IMR-90 (cell line): Measurements from ENCODE around the gene PLXND1. TPM values are rescaled to one million over a fixed set of nuclear protein-coding genes. Genes with fewer than 3 reads are reported as not detected.

Experiments
- ATAC-seq: fragments of 200-7000 bp; cut with Tn5 transposase; 2 replicates; pipeline ENCODE4 v1.9.1; 2020; ENCODE audit warnings: low read depth, mild to moderate bottlenecking, moderate library complexity
- BruUV-seq: library from RNA; stranded (reverse); fragments of 400-500 nt; replicated peaks from 2 replicates; lab custom pipeline; 2021; lab: Mats Ljungman, UMichigan
- CTCF ChIA-PET: fragments of 300-600 bp; formaldehyde crosslinking; extraction: SDS; loops from one replicate; lab custom pipeline; 2021; ENCODE audit warnings: antibody characterized with exemption; lab: Yijun Ruan, JAX
- POLR2A ChIA-PET: fragments of 300-600 bp; sonication (Branson Sonifier 250); formaldehyde crosslinking; loops from one replicate; lab custom pipeline; 2022; ENCODE audit warnings: antibody characterized with exemption; ENCODE audit not compliant: unreplicated experiment; lab: Charles Lee
- DNase-seq: peaks from one replicate; pipeline ENCODE4 v3.0.0; 2013
- H2AFZ ChIP-seq: replicated peaks from 2 replicates; pipeline ENCODE3; 2013; ENCODE audit warnings: low read length, mild to moderate bottlenecking; ENCODE audit not compliant: poor library complexity
- H2AK5ac ChIP-seq: 2 replicates; pipeline ENCODE4 v1.6.1; 2013; ENCODE audit warnings: low read depth, low read length, inconsistent platforms
- H2AK9ac ChIP-seq: replicated peaks from 2 replicates; pipeline ENCODE3; 2013; ENCODE audit warnings: mild to moderate bottlenecking, low read depth, low read length, moderate library complexity; ENCODE audit not compliant: poor library complexity
- H2BK120ac ChIP-seq: 2 replicates; pipeline ENCODE4 v1.6.1; 2013; ENCODE audit warnings: low read depth, low read length, inconsistent platforms
- H2BK15ac ChIP-seq: 3 replicates; pipeline ENCODE4 v1.6.1; 2013; ENCODE audit warnings: low read depth, low read length, inconsistent platforms
- H2BK20ac ChIP-seq: 2 replicates; pipeline ENCODE4 v1.6.1; 2013; ENCODE audit warnings: low read depth, mild to moderate bottlenecking, inconsistent platforms, low read length, moderate library complexity
- H2BK5ac ChIP-seq: 2 replicates; pipeline ENCODE4 v1.6.1; 2013; ENCODE audit warnings: mild to moderate bottlenecking, low read depth, low read length, inconsistent platforms; ENCODE audit not compliant: poor library complexity, severe bottlenecking
- H3K14ac ChIP-seq: replicated peaks from 2 replicates; pipeline ENCODE4 v1.6.1; 2013; ENCODE audit warnings: low read depth, low read length, inconsistent platforms
- H3K18ac ChIP-seq: 2 replicates; pipeline ENCODE4 v1.6.1; 2013; ENCODE audit warnings: low read depth, low read length, control low read depth
- H3K23ac ChIP-seq: 2 replicates; pipeline ENCODE4 v1.6.1; 2013; ENCODE audit warnings: low read depth, low read length, inconsistent platforms
- H3K27ac ChIP-seq: 2 replicates; pipeline ENCODE4 v1.5.1; 2013; ENCODE audit warnings: mild to moderate bottlenecking, control low read depth, low read length; ENCODE audit not compliant: insufficient read depth
- H3K27me3 ChIP-seq: 2 replicates; pipeline ENCODE4 v1.6.1; 2013; ENCODE audit warnings: low read length; ENCODE audit not compliant: control insufficient read depth, insufficient read depth
- H3K36me3 ChIP-seq: 2 replicates; pipeline ENCODE4 v1.6.1; 2013; ENCODE audit warnings: low read length, mixed read lengths; ENCODE audit not compliant: control insufficient read depth, insufficient read depth
- H3K4ac ChIP-seq: 2 replicates; pipeline ENCODE4 v1.6.1; 2013; ENCODE audit warnings: low read depth, low read length, inconsistent platforms
- H3K4me1 ChIP-seq: 2 replicates; pipeline ENCODE4 v1.6.1; 2013; ENCODE audit warnings: low read length, mixed read lengths; ENCODE audit not compliant: control insufficient read depth, insufficient read depth
- H3K4me2 ChIP-seq: 2 replicates; pipeline ENCODE4 v1.6.1; 2013; ENCODE audit warnings: low read depth, mild to moderate bottlenecking, control low read depth, low read length, moderate library complexity
- H3K4me3 ChIP-seq: 2 replicates; pipeline ENCODE4 v1.5.1; 2013; ENCODE audit warnings: low read depth, mild to moderate bottlenecking, control low read depth, low read length, moderate library complexity; ENCODE audit not compliant: insufficient read depth
- H3K56ac ChIP-seq: 2 replicates; pipeline ENCODE4 v1.6.1; 2013; ENCODE audit warnings: low read length, inconsistent platforms; ENCODE audit not compliant: insufficient read depth; ENCODE audit errors: extremely low read depth
- H3K79me1 ChIP-seq, 2 experiments: 2 replicates each; pipeline ENCODE4 v1.6.1; 2013; ENCODE audit warnings: low read length in 2 of 2, inconsistent platforms in 1 of 2, low read depth in 1 of 2
- H3K9ac ChIP-seq: 2 replicates; pipeline ENCODE4 v1.6.1; 2013; ENCODE audit warnings: low read depth, low read length, control low read depth
- H3K9me1 ChIP-seq: 2 replicates; pipeline ENCODE4 v1.6.1; 2013; ENCODE audit warnings: low read length, inconsistent platforms; ENCODE audit not compliant: insufficient read depth
- H3K9me3 ChIP-seq: 2 replicates; pipeline ENCODE4 v1.6.1; 2013; ENCODE audit warnings: low read length; ENCODE audit not compliant: control insufficient read depth, insufficient read depth
- H4K20me1 ChIP-seq: 2 replicates; pipeline ENCODE4 v1.6.1; 2013; ENCODE audit warnings: low read length, inconsistent platforms; ENCODE audit not compliant: insufficient read depth
- H4K5ac ChIP-seq: 2 replicates; pipeline ENCODE4 v1.6.1; 2013; ENCODE audit warnings: mild to moderate bottlenecking, low read depth, low read length, control low read depth
- H4K8ac ChIP-seq, 2 experiments: 2 replicates each; pipeline ENCODE4 v1.6.1; 2013; ENCODE audit warnings: low read depth in 2 of 2, low read length in 2 of 2, control low read depth in 1 of 2, inconsistent platforms in 1 of 2
- H4K91ac ChIP-seq: 2 replicates; pipeline ENCODE4 v1.6.1; 2013; ENCODE audit warnings: low read depth, low read length, inconsistent platforms; ENCODE audit not compliant: insufficient read depth
- CHD1 ChIP-seq: IDR thresholded peaks from 2 replicates; pipeline ENCODE4 v1.6.1; 2012; ENCODE audit warnings: low read depth, low read length, improper control_type of control experiment
- CTCF ChIP-seq: conservative IDR thresholded peaks from 2 replicates; pipeline ENCODE4 v1.5.1; 2012; ENCODE audit warnings: mild to moderate bottlenecking, low read depth, low read length, improper control_type of control experiment
- ELK1 ChIP-seq: fragments of 150-350 bp; IDR thresholded peaks from 2 replicates; pipeline ENCODE4 v1.6.1; 2016; ENCODE audit warnings: low read depth, mild to moderate bottlenecking, low read length, moderate library complexity, borderline replicate concordance
- FOS ChIP-seq: fragments of 150-350 bp; IDR thresholded peaks from 2 replicates; pipeline ENCODE4 v1.6.1; 2016; ENCODE audit warnings: low read depth, low read length
- MAZ ChIP-seq: IDR thresholded peaks from 2 replicates; pipeline ENCODE4 v1.6.1; 2012; ENCODE audit warnings: low read depth, mild to moderate bottlenecking, low read length, improper control_type of control experiment, moderate library complexity, borderline replicate concordance
- MXI1 ChIP-seq: IDR thresholded peaks from 2 replicates; pipeline ENCODE4 v1.6.1; 2012; ENCODE audit warnings: low read depth, mild to moderate bottlenecking, low read length, moderate library complexity, borderline replicate concordance
- POLR2A ChIP-seq: IDR thresholded peaks from 2 replicates; pipeline ENCODE4 v1.6.1; 2012; ENCODE audit warnings: mild to moderate bottlenecking, low read depth, low read length
- RAD21 ChIP-seq: IDR thresholded peaks from 2 replicates; pipeline ENCODE4 v1.6.1; 2012; ENCODE audit warnings: low read length, improper control_type of control experiment
- RCOR1 ChIP-seq: IDR thresholded peaks from 2 replicates; pipeline ENCODE4 v1.6.1; 2012; ENCODE audit warnings: mild to moderate bottlenecking, low read length, improper control_type of control experiment; ENCODE audit not compliant: insufficient replicate concordance
- RFX5 ChIP-seq: IDR thresholded peaks from 2 replicates; pipeline ENCODE4 v1.8.0; 2012; ENCODE audit warnings: low read depth, mild to moderate bottlenecking, low read length, moderate library complexity
- SMC3 ChIP-seq: fragments of 150-350 bp; IDR thresholded peaks from 2 replicates; pipeline ENCODE4 v1.6.1; 2016; ENCODE audit warnings: low read depth, mild to moderate bottlenecking, antibody characterized with exemption, low read length, moderate library complexity
- USF2 ChIP-seq: fragments of 150-350 bp; IDR thresholded peaks from 2 replicates; pipeline ENCODE4 v1.6.1; 2017; ENCODE audit warnings: mild to moderate bottlenecking, antibody characterized with exemption, low read length, low read depth
- WGBS, 2 experiments: methylation state at CpG; one replicate each; pipeline versions ENCODE4 v1.1.5 to v1.1.7; 2013; ENCODE audit warnings: missing lambda C conversion rate in 2 of 2; ENCODE audit not compliant: insufficient read length in 1 of 2; ENCODE audit errors: extremely low coverage in 2 of 2; 5-methylcytosine and 5-hydroxymethylcytosine counted together
- dilution Hi-C: fragments of 300-500 bp; cut with HindIII; formaldehyde crosslinking; loops from one replicate; pipeline ENCODE4 v1.14.3; 2018; ENCODE audit warnings: low sequenced_read_pairs; ENCODE audit not compliant: unreplicated experiment
- in situ Hi-C: fragments of 300-500 bp; cut with MboI; formaldehyde crosslinking; loops from 3 replicates; pipeline ENCODE4 v1.14.3; 2019; ENCODE audit warnings: low sequenced_read_pairs, inconsistent platforms, mixed read lengths
- intact Hi-C: fragments of 100-400 bp; cut with micrococcal nuclease; formaldehyde crosslinking; loops from 2 replicates; pipeline ENCODE4 v1.10.0; 2022
- polyA plus RNA-seq, 3 experiments: library from polyadenylated mRNA; depleted of rRNA; stranded (reverse); fragments of >200 nt; gene quantifications; 2 replicates each; pipeline ENCODE4 v1.2.3, GENCODE V29; 2012; ENCODE audit warnings: low replicate concordance in 1 of 3
- total RNA-seq: library from RNA; depleted of rRNA; stranded (reverse); fragments of >200 nt; gene quantifications from 2 replicates; pipeline ENCODE4 v1.2.3, GENCODE V29; 2012

The PLXND1 gene
- total and polyA plus RNA-seq, 2 of the 4 experiments (the other 2 are of a cell fraction): 19.2 to 67.1 TPM

GRCh38 chr3:129547241-129547640 lies 59.2 kb downstream of the PLXND1 start:
- Histone ChIP-seq H3K14ac (no peak overlapping the region), H2BK120ac (no peak overlapping the region), H3K36me3 (no peaks in the 10 kb centered on the region), H3K27ac (no peak overlapping the region), H2AFZ (no peak overlapping the region), H3K9ac (no peak overlapping the region), H3K4me3 (no peak overlapping the region), H3K4ac (no peak overlapping the region), H3K27me3 (no peaks in the 10 kb centered on the region), H3K79me1 (no peaks in the 10 kb centered on the region), H4K20me1 (no peaks in the 10 kb centered on the region), H3K4me2 (no peak overlapping the region), H2BK15ac (no peak overlapping the region), H2AK9ac (no peak overlapping the region), H3K9me1 (0 out of 2 replicates have a peak, but pooled peaks cover 9% of the 10 kb centered on the region), H2BK20ac (no peak overlapping the region), H4K8ac (no peak overlapping the region), H3K56ac (no peak overlapping the region), H3K9me3 (no peaks in the 10 kb centered on the region), H2BK5ac (no peak overlapping the region), H3K18ac (no peak overlapping the region), H3K4me1 (peaks cover 3% of the 10 kb centered on the region; the same call in 1 of the 2 replicates), H4K5ac (no peak overlapping the region), H3K23ac (no peak overlapping the region), H2AK5ac (no peak overlapping the region), H4K91ac (no peak overlapping the region)
- no peak for ATAC-seq
- in situ Hi-C loops: no loop called here
- BruUV-seq: no TSS peak
- WGBS, 2 experiments: 94% methylated on average over 10 of the region's 24 CpGs; no CpG with 5 or more reads in 1 of the 2 experiments
- no peak for DNase-seq
- intact Hi-C loops: no loop called here
- ChIA-PET POLR2A (no interaction called here), CTCF (interaction anchor here (0.7 kb wide), 1 partner anchor 30 kb away, joined by 3 read pairs; no protein-coding TSS in a partner anchor)
- dilution Hi-C loops: no loop called here
- TF ChIP-seq RCOR1 (no peak), USF2 (no peak), ELK1 (no peak), FOS (no peak), CHD1 (no peak), RFX5 (no peak), MXI1 (no peak), POLR2A (no peak), MAZ (no peak), SMC3 (no peak), RAD21 (no peak), CTCF (no peak)
